IMR-90 (cell line): ENCODE measurements around the gene MALRD1. TPM values are rescaled to one million over a fixed set of nuclear protein-coding genes. Genes with fewer than 3 reads are reported as not detected.

Source experiments
- ATAC-seq: fragments of 200-7000 bp; cut with Tn5 transposase; 2 replicates; pipeline ENCODE4 v1.9.1; 2020; ENCODE audit warnings: low read depth, mild to moderate bottlenecking, moderate library complexity
- BruUV-seq: library from RNA; stranded (reverse); fragments of 400-500 nt; replicated peaks from 2 replicates; lab custom pipeline; 2021; lab: Mats Ljungman, UMichigan
- CTCF ChIA-PET: fragments of 300-600 bp; formaldehyde crosslinking; extraction: SDS; loops from one replicate; lab custom pipeline; 2021; ENCODE audit warnings: antibody characterized with exemption; lab: Yijun Ruan, JAX
- POLR2A ChIA-PET: fragments of 300-600 bp; sonication (Branson Sonifier 250); formaldehyde crosslinking; loops from one replicate; lab custom pipeline; 2022; ENCODE audit warnings: antibody characterized with exemption; ENCODE audit not compliant: unreplicated experiment; lab: Charles Lee
- DNase-seq: peaks from one replicate; pipeline ENCODE4 v3.0.0; 2013
- H2AFZ ChIP-seq: replicated peaks from 2 replicates; pipeline ENCODE3; 2013; ENCODE audit warnings: low read length, mild to moderate bottlenecking; ENCODE audit not compliant: poor library complexity
- H2AK5ac ChIP-seq: 2 replicates; pipeline ENCODE4 v1.6.1; 2013; ENCODE audit warnings: low read depth, low read length, inconsistent platforms
- H2AK9ac ChIP-seq: replicated peaks from 2 replicates; pipeline ENCODE3; 2013; ENCODE audit warnings: mild to moderate bottlenecking, low read depth, low read length, moderate library complexity; ENCODE audit not compliant: poor library complexity
- H2BK120ac ChIP-seq: 2 replicates; pipeline ENCODE4 v1.6.1; 2013; ENCODE audit warnings: low read depth, low read length, inconsistent platforms
- H2BK15ac ChIP-seq: 3 replicates; pipeline ENCODE4 v1.6.1; 2013; ENCODE audit warnings: low read depth, low read length, inconsistent platforms
- H2BK20ac ChIP-seq: 2 replicates; pipeline ENCODE4 v1.6.1; 2013; ENCODE audit warnings: low read depth, mild to moderate bottlenecking, inconsistent platforms, low read length, moderate library complexity
- H2BK5ac ChIP-seq: 2 replicates; pipeline ENCODE4 v1.6.1; 2013; ENCODE audit warnings: mild to moderate bottlenecking, low read depth, low read length, inconsistent platforms; ENCODE audit not compliant: poor library complexity, severe bottlenecking
- H3K14ac ChIP-seq: replicated peaks from 2 replicates; pipeline ENCODE4 v1.6.1; 2013; ENCODE audit warnings: low read depth, low read length, inconsistent platforms
- H3K18ac ChIP-seq: 2 replicates; pipeline ENCODE4 v1.6.1; 2013; ENCODE audit warnings: low read depth, low read length, control low read depth
- H3K23ac ChIP-seq: 2 replicates; pipeline ENCODE4 v1.6.1; 2013; ENCODE audit warnings: low read depth, low read length, inconsistent platforms
- H3K27ac ChIP-seq: 2 replicates; pipeline ENCODE4 v1.5.1; 2013; ENCODE audit warnings: mild to moderate bottlenecking, control low read depth, low read length; ENCODE audit not compliant: insufficient read depth
- H3K27me3 ChIP-seq: 2 replicates; pipeline ENCODE4 v1.6.1; 2013; ENCODE audit warnings: low read length; ENCODE audit not compliant: control insufficient read depth, insufficient read depth
- H3K36me3 ChIP-seq: 2 replicates; pipeline ENCODE4 v1.6.1; 2013; ENCODE audit warnings: low read length, mixed read lengths; ENCODE audit not compliant: control insufficient read depth, insufficient read depth
- H3K4ac ChIP-seq: 2 replicates; pipeline ENCODE4 v1.6.1; 2013; ENCODE audit warnings: low read depth, low read length, inconsistent platforms
- H3K4me1 ChIP-seq: 2 replicates; pipeline ENCODE4 v1.6.1; 2013; ENCODE audit warnings: low read length, mixed read lengths; ENCODE audit not compliant: control insufficient read depth, insufficient read depth
- H3K4me2 ChIP-seq: 2 replicates; pipeline ENCODE4 v1.6.1; 2013; ENCODE audit warnings: low read depth, mild to moderate bottlenecking, control low read depth, low read length, moderate library complexity
- H3K4me3 ChIP-seq: 2 replicates; pipeline ENCODE4 v1.5.1; 2013; ENCODE audit warnings: low read depth, mild to moderate bottlenecking, control low read depth, low read length, moderate library complexity; ENCODE audit not compliant: insufficient read depth
- H3K56ac ChIP-seq: 2 replicates; pipeline ENCODE4 v1.6.1; 2013; ENCODE audit warnings: low read length, inconsistent platforms; ENCODE audit not compliant: insufficient read depth; ENCODE audit errors: extremely low read depth
- H3K79me1 ChIP-seq, 2 experiments: 2 replicates each; pipeline ENCODE4 v1.6.1; 2013; ENCODE audit warnings: low read length in 2 of 2, inconsistent platforms in 1 of 2, low read depth in 1 of 2
- H3K9ac ChIP-seq: 2 replicates; pipeline ENCODE4 v1.6.1; 2013; ENCODE audit warnings: low read depth, low read length, control low read depth
- H3K9me1 ChIP-seq: 2 replicates; pipeline ENCODE4 v1.6.1; 2013; ENCODE audit warnings: low read length, inconsistent platforms; ENCODE audit not compliant: insufficient read depth
- H3K9me3 ChIP-seq: 2 replicates; pipeline ENCODE4 v1.6.1; 2013; ENCODE audit warnings: low read length; ENCODE audit not compliant: control insufficient read depth, insufficient read depth
- H4K20me1 ChIP-seq: 2 replicates; pipeline ENCODE4 v1.6.1; 2013; ENCODE audit warnings: low read length, inconsistent platforms; ENCODE audit not compliant: insufficient read depth
- H4K5ac ChIP-seq: 2 replicates; pipeline ENCODE4 v1.6.1; 2013; ENCODE audit warnings: mild to moderate bottlenecking, low read depth, low read length, control low read depth
- H4K8ac ChIP-seq, 2 experiments: 2 replicates each; pipeline ENCODE4 v1.6.1; 2013; ENCODE audit warnings: low read depth in 2 of 2, low read length in 2 of 2, control low read depth in 1 of 2, inconsistent platforms in 1 of 2
- H4K91ac ChIP-seq: 2 replicates; pipeline ENCODE4 v1.6.1; 2013; ENCODE audit warnings: low read depth, low read length, inconsistent platforms; ENCODE audit not compliant: insufficient read depth
- CTCF ChIP-seq: conservative IDR thresholded peaks from 2 replicates; pipeline ENCODE4 v1.5.1; 2012; ENCODE audit warnings: mild to moderate bottlenecking, low read depth, low read length, improper control_type of control experiment
- FOS ChIP-seq: fragments of 150-350 bp; IDR thresholded peaks from 2 replicates; pipeline ENCODE4 v1.6.1; 2016; ENCODE audit warnings: low read depth, low read length
- MAZ ChIP-seq: IDR thresholded peaks from 2 replicates; pipeline ENCODE4 v1.6.1; 2012; ENCODE audit warnings: low read depth, mild to moderate bottlenecking, low read length, improper control_type of control experiment, moderate library complexity, borderline replicate concordance
- RAD21 ChIP-seq: IDR thresholded peaks from 2 replicates; pipeline ENCODE4 v1.6.1; 2012; ENCODE audit warnings: low read length, improper control_type of control experiment
- SMC3 ChIP-seq: fragments of 150-350 bp; IDR thresholded peaks from 2 replicates; pipeline ENCODE4 v1.6.1; 2016; ENCODE audit warnings: low read depth, mild to moderate bottlenecking, antibody characterized with exemption, low read length, moderate library complexity
- WGBS, 2 experiments: methylation state at CpG; one replicate each; pipeline versions ENCODE4 v1.1.5 to v1.1.7; 2013; ENCODE audit warnings: missing lambda C conversion rate in 2 of 2; ENCODE audit not compliant: insufficient read length in 1 of 2; ENCODE audit errors: extremely low coverage in 2 of 2; 5-methylcytosine and 5-hydroxymethylcytosine counted together
- dilution Hi-C: fragments of 300-500 bp; cut with HindIII; formaldehyde crosslinking; loops from one replicate; pipeline ENCODE4 v1.14.3; 2018; ENCODE audit warnings: low sequenced_read_pairs; ENCODE audit not compliant: unreplicated experiment
- in situ Hi-C: fragments of 300-500 bp; cut with MboI; formaldehyde crosslinking; loops from 3 replicates; pipeline ENCODE4 v1.14.3; 2019; ENCODE audit warnings: low sequenced_read_pairs, inconsistent platforms, mixed read lengths
- intact Hi-C: fragments of 100-400 bp; cut with micrococcal nuclease; formaldehyde crosslinking; loops from 2 replicates; pipeline ENCODE4 v1.10.0; 2022
- polyA plus RNA-seq, 3 experiments: library from polyadenylated mRNA; depleted of rRNA; stranded (reverse); fragments of >200 nt; gene quantifications; 2 replicates each; pipeline ENCODE4 v1.2.3, GENCODE V29; 2012; ENCODE audit warnings: low replicate concordance in 1 of 3
- total RNA-seq: library from RNA; depleted of rRNA; stranded (reverse); fragments of >200 nt; gene quantifications from 2 replicates; pipeline ENCODE4 v1.2.3, GENCODE V29; 2012
- TF ChIP-seq, protein P1 (sequence below): fragments of 150-350 bp; IDR thresholded peaks from 2 replicates; pipeline ENCODE4 v1.6.1; 2016; ENCODE audit warnings: low read depth, mild to moderate bottlenecking, low read length, moderate library complexity, borderline replicate concordance
- TF ChIP-seq, protein P2 (sequence below): fragments of 150-350 bp; IDR thresholded peaks from 2 replicates; pipeline ENCODE4 v1.6.1; 2017; ENCODE audit warnings: mild to moderate bottlenecking, antibody characterized with exemption, low read length, low read depth

Gene MALRD1
- total and polyA plus RNA-seq, 2 of the 4 experiments (the other 2 are of a cell fraction) = 0.34 to 1.1 TPM

DNA sequence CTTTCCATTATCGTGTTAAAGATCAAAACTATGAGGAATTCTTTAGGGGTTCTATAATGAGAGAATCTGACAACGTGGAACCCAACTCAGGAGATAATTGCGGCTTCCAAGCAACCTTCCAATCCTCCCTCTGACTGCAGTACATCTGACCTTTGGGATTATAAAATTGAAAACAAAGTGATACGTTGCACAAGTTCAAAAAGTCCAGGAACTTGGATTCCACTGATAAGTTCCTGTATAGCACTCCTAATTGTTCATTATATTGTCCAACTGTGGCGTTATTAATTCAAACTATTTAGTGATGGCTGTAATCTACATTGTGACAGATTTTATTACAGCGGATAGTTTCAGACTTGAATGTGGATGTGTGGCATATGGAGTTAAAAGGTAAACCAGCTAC lies 15.4 kb downstream of the MALRD1 start:
- POLR2A ChIA-PET = no interaction called here
- TF ChIP-seq MAZ = no peak
- TF ChIP-seq RAD21 = no peak
- no peak for TF ChIP-seq FOS
- no peak for TF ChIP-seq SMC3
- no peak for TF ChIP-seq CTCF
- TF ChIP-seq, protein P1, sequence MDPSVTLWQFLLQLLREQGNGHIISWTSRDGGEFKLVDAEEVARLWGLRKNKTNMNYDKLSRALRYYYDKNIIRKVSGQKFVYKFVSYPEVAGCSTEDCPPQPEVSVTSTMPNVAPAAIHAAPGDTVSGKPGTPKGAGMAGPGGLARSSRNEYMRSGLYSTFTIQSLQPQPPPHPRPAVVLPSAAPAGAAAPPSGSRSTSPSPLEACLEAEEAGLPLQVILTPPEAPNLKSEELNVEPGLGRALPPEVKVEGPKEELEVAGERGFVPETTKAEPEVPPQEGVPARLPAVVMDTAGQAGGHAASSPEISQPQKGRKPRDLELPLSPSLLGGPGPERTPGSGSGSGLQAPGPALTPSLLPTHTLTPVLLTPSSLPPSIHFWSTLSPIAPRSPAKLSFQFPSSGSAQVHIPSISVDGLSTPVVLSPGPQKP = no peak
- TF ChIP-seq, protein P2, sequence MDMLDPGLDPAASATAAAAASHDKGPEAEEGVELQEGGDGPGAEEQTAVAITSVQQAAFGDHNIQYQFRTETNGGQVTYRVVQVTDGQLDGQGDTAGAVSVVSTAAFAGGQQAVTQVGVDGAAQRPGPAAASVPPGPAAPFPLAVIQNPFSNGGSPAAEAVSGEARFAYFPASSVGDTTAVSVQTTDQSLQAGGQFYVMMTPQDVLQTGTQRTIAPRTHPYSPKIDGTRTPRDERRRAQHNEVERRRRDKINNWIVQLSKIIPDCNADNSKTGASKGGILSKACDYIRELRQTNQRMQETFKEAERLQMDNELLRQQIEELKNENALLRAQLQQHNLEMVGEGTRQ = no peak
- Histone ChIP-seq H2BK5ac (no peak overlapping the region), H2BK120ac (no peak overlapping the region), H3K14ac (no peak overlapping the region), H3K18ac (no peak overlapping the region), H4K20me1 (no peaks in the 10 kb centered on the region), H3K4ac (no peak overlapping the region), H3K36me3 (no peaks in the 10 kb centered on the region), H4K5ac (no peak overlapping the region), H3K27ac (no peak overlapping the region), H3K9me3 (no peaks in the 10 kb centered on the region), H3K9ac (no peak overlapping the region), H3K4me1 (no peaks in the 10 kb centered on the region), H4K91ac (no peak overlapping the region), H3K79me1 (no peaks in the 10 kb centered on the region), H4K8ac (no peak overlapping the region), H2AK5ac (no peak overlapping the region), H2AFZ (no peak overlapping the region), H3K56ac (no peak overlapping the region), H2AK9ac (no peak overlapping the region), H3K27me3 (no peaks in the 10 kb centered on the region), H3K23ac (no peak overlapping the region), H2BK15ac (no peak overlapping the region), H3K9me1 (no peaks in the 10 kb centered on the region), H2BK20ac (no peak overlapping the region), H3K4me2 (no peak overlapping the region), H3K4me3 (no peak overlapping the region)
- dilution Hi-C loops = no loop called here
- DNase-seq = no peak
- no TSS peak for BruUV-seq
- CTCF ChIA-PET = no interaction called here
- intact Hi-C loops = no loop called here
- in situ Hi-C loops = no loop called here
- no CpG with 5 or more reads among the region's 6 CpGs for WGBS, 2 experiments
- no peak for ATAC-seq
